DND-41 (cell line): ENCODE results near the gene GJB4.

Source experiments
- ATAC-seq: fragments of 200-7000 bp; cut with Tn5 transposase; 3 replicates; pipeline ENCODE4 v1.9.1; 2021; ENCODE audit warnings: low read depth; ENCODE audit not compliant: insufficient read depth
- DNase-seq: peaks from one replicate; pipeline ENCODE4 v3.0.0-alpha.2; 2020
- H2AFZ ChIP-seq: 2 replicates; pipeline ENCODE4 v1.6.0; 2012; ENCODE audit warnings: low read depth, low read length
- H3K27ac ChIP-seq: 2 replicates; pipeline ENCODE4 v1.5.1; 2012; ENCODE audit warnings: low read length, inconsistent platforms
- H3K27me3 ChIP-seq: fragments of 200-600 bp; sonication (generic); 2 replicates; pipeline ENCODE4 v1.6.0; 2012; ENCODE audit warnings: low read length, mild to moderate bottlenecking, inconsistent platforms; ENCODE audit not compliant: insufficient read depth, poor library complexity
- H3K36me3 ChIP-seq: 2 replicates; pipeline ENCODE4 v1.5.1; 2012; ENCODE audit warnings: low read length, inconsistent platforms; ENCODE audit not compliant: insufficient read depth
- H3K4me1 ChIP-seq: 2 replicates; pipeline ENCODE4 v1.5.1; 2012; ENCODE audit warnings: mild to moderate bottlenecking, low read length; ENCODE audit not compliant: insufficient read depth
- H3K4me2 ChIP-seq: 2 replicates; pipeline ENCODE4 v1.6.0; 2012; ENCODE audit warnings: mild to moderate bottlenecking, moderate library complexity, low read length, inconsistent platforms; ENCODE audit not compliant: insufficient read depth
- H3K4me3 ChIP-seq, 2 experiments: fragments of 200-600 bp in 1 of 2; shearing (Covaris generic) in 1 of 2; 2 replicates each; pipeline ENCODE4 v1.5.1; 2012 to 2016; ENCODE audit warnings: inconsistent platforms in 2 of 2, low read length in 2 of 2, mild to moderate bottlenecking in 2 of 2, low read depth in 1 of 2, moderate library complexity in 1 of 2
- H3K79me2 ChIP-seq: 2 replicates; pipeline ENCODE4 v1.6.0; 2012; ENCODE audit warnings: low read length, inconsistent platforms; ENCODE audit not compliant: insufficient read depth
- H3K9ac ChIP-seq: 2 replicates; pipeline ENCODE4 v1.6.0; 2012; ENCODE audit warnings: low read depth, mild to moderate bottlenecking, inconsistent platforms, low read length, moderate library complexity
- H3K9me3 ChIP-seq: 2 replicates; pipeline ENCODE4 v1.5.1; 2012; ENCODE audit warnings: low read length, moderate library complexity, mild to moderate bottlenecking, inconsistent platforms; ENCODE audit not compliant: insufficient read depth, severe bottlenecking
- H4K20me1 ChIP-seq: 2 replicates; pipeline ENCODE4 v1.6.0; 2012; ENCODE audit warnings: low read length; ENCODE audit not compliant: insufficient read depth
- EZH2 ChIP-seq: IDR thresholded peaks from 3 replicates; pipeline ENCODE4 v1.6.1; 2012; ENCODE audit warnings: borderline replicate concordance, low read depth, mild to moderate bottlenecking, moderate library complexity, low read length, inconsistent platforms; ENCODE audit not compliant: severe bottlenecking
- TF ChIP-seq, protein P1 (sequence below): IDR thresholded peaks from 2 replicates; pipeline ENCODE4 v1.5.1; 2012; ENCODE audit warnings: borderline replicate concordance, low read length, moderate library complexity, mild to moderate bottlenecking; ENCODE audit not compliant: poor library complexity, severe bottlenecking; ENCODE audit errors: extremely low read depth

GJB4 gene

DNA sequence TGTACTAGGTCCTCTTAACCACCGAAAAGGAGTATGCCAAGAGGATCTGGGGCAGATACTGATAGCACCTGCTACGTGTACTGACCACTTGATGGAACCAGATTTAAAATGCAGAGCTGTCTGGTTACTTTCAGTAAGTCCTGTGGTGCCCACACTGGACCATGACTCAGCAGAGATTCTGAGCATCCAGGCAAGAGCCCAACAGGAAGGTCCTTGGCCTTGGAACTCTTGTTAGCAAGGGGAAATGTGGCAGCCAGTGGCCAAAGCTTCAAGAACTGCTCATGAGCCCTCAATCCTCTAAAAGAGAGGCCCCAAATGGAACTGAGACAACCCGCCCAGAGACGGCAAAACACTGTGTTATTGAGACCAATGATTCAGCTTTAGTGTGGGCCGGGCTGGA lies 8.9 kb upstream of the GJB4 start:
- Histone ChIP-seq H3K9ac (no peak overlapping the region), H3K4me2 (no peak overlapping the region), H3K27ac (no peak overlapping the region), H3K79me2 (no peaks in the 10 kb centered on the region), H3K4me3 (no peak overlapping the region), H3K4me1 (no peaks in the 10 kb centered on the region), H3K36me3 (no peaks in the 10 kb centered on the region), H3K9me3 (no peaks in the 10 kb centered on the region), H3K27me3 (peaks cover 11% of the 10 kb centered on the region), H4K20me1 (no peaks in the 10 kb centered on the region; the same call in 1 of the 2 replicates), H2AFZ (no peak overlapping the region)
- DNase-seq: no peak
- ATAC-seq: no peak
- no peak for TF ChIP-seq EZH2
- TF ChIP-seq, protein P1, sequence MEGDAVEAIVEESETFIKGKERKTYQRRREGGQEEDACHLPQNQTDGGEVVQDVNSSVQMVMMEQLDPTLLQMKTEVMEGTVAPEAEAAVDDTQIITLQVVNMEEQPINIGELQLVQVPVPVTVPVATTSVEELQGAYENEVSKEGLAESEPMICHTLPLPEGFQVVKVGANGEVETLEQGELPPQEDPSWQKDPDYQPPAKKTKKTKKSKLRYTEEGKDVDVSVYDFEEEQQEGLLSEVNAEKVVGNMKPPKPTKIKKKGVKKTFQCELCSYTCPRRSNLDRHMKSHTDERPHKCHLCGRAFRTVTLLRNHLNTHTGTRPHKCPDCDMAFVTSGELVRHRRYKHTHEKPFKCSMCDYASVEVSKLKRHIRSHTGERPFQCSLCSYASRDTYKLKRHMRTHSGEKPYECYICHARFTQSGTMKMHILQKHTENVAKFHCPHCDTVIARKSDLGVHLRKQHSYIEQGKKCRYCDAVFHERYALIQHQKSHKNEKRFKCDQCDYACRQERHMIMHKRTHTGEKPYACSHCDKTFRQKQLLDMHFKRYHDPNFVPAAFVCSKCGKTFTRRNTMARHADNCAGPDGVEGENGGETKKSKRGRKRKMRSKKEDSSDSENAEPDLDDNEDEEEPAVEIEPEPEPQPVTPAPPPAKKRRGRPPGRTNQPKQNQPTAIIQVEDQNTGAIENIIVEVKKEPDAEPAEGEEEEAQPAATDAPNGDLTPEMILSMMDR: no peak

DNA sequence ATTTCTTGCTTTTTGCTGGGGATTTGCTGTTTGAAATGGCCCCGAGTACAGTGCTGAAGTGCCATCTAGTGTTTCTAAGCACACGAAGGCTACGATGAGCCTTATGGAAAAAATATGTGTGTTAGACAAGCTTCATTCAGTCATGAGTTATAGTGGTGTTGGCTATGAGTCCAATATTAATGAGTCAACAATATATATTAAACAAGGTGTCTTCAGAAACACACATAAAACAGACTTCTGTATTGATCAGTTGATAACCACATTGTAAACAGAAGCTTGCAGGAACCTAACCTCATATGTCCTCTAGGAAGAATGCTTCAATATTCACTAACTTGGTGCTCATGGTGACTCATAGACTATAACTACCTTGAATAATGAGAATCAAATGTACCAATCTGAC lies 6.4 kb upstream of the GJB4 start:
- no peak for DNase-seq
- H3K4me2 ChIP-seq: no peak overlapping the region
- H3K79me2 ChIP-seq: no peaks in the 10 kb centered on the region
- no peak overlapping the region for H3K9ac ChIP-seq
- H3K4me3 ChIP-seq: no peak overlapping the region
- no peaks in the 10 kb centered on the region for H3K36me3 ChIP-seq
- H3K27me3 ChIP-seq: peaks cover 11% of the 10 kb centered on the region
- no peak overlapping the region for H2AFZ ChIP-seq
- TF ChIP-seq EZH2: no peak
- TF ChIP-seq, protein P1: no peak
- H3K4me1 ChIP-seq: no peaks in the 10 kb centered on the region
- ATAC-seq: no peak
- no peaks in the 10 kb centered on the region for H3K9me3 ChIP-seq
- no peak overlapping the region for H3K27ac ChIP-seq
- H4K20me1 ChIP-seq: no peaks in the 10 kb centered on the region; the same call in 1 of the 2 replicates

DNA sequence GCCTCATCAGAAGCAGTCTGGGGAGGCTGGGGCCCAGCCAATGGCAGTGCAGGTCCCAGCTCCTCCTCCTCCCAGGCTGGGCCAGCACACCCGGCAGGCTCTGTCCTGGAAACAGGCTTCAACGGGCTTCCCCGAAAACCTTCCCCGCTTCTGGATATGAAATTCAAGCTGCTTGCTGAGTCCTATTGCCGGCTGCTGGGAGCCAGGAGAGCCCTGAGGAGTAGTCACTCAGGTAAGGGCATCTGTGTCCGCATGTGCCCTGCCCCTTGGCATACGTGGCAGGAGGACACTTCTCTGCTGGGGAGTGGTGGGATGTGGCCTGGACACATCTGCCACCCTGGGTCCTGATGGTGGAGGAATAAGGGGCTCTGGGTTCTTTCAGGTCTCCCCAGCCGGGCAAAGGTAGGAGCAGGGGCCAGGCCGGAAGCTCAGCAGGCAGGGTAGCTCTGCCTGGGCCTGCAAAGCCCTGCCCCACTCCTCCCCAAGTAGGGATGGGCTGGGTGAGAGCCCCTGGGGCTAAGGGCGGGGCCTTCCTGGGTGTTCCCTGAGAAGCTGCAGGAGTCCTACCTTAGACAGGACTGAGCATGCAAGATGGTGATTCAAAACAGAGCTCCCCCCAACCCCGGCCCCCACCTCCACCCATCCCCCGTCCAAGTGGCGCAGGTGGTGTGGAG lies 4.4 kb upstream of the GJB4 start, which contains the start of gene GJB5:
GJB5 (plus strand) TSS at position 84 of the 674 bp plus-strand sequence. CDS start 2,284 bp downstream, outside the sequence.
- H3K4me3 ChIP-seq: no peak within 1 kb of the TSS
- H3K4me1 ChIP-seq: no peaks in the 10 kb centered on the region
- H3K27ac ChIP-seq: no peak within 1 kb of the TSS
- H2AFZ ChIP-seq: no peak within 1 kb of the TSS
- no peak within 1 kb of the TSS for H3K4me2 ChIP-seq
- H3K9ac ChIP-seq: no peak within 1 kb of the TSS
- TF ChIP-seq, protein P1: no peak
- TF ChIP-seq EZH2: no peak
- DNase-seq (no peak), ATAC-seq (no peak)
- no peaks in the 10 kb centered on the region for H3K9me3 ChIP-seq
- no peaks in the 10 kb centered on the region for H3K79me2 ChIP-seq
- H3K27me3 ChIP-seq: peaks cover 9% of the 10 kb centered on the region
- H3K36me3 ChIP-seq: no peaks in the 10 kb centered on the region
- H4K20me1 ChIP-seq: no peaks in the 10 kb centered on the region
